GM06990 (cell line): ENCODE data around the gene COL5A1.

Experiments used
- DNase-seq: peaks from one replicate; pipeline ENCODE4 v3.0.0-alpha.2; 2011; ENCODE audit not compliant: insufficient read length; ENCODE audit errors: extremely low read depth
- H3K27me3 ChIP-seq: replicated peaks from 2 replicates; pipeline ENCODE4 v1.6.0; 2011; ENCODE audit warnings: low read length; ENCODE audit not compliant: control insufficient read depth, insufficient read depth
- H3K36me3 ChIP-seq: 2 replicates; pipeline ENCODE4 v1.5.1; 2011; ENCODE audit warnings: low read length; ENCODE audit not compliant: control insufficient read depth, insufficient read depth
- H3K4me3 ChIP-seq: replicated peaks from 2 replicates; pipeline ENCODE4 v1.5.1; 2011; ENCODE audit warnings: low read depth, mild to moderate bottlenecking, control low read depth, low read length
- TF ChIP-seq, protein P1 (sequence below): IDR thresholded peaks from 2 replicates; pipeline ENCODE4 v1.5.1; 2011; ENCODE audit warnings: low read length, control low read depth, mild to moderate bottlenecking, inconsistent platforms; ENCODE audit not compliant: insufficient read depth, poor library complexity, severe bottlenecking

COL5A1 gene

GRCh38 chr9:134676361-134676760, 34.8 kb downstream of the COL5A1 start:
- TF ChIP-seq, protein P1, sequence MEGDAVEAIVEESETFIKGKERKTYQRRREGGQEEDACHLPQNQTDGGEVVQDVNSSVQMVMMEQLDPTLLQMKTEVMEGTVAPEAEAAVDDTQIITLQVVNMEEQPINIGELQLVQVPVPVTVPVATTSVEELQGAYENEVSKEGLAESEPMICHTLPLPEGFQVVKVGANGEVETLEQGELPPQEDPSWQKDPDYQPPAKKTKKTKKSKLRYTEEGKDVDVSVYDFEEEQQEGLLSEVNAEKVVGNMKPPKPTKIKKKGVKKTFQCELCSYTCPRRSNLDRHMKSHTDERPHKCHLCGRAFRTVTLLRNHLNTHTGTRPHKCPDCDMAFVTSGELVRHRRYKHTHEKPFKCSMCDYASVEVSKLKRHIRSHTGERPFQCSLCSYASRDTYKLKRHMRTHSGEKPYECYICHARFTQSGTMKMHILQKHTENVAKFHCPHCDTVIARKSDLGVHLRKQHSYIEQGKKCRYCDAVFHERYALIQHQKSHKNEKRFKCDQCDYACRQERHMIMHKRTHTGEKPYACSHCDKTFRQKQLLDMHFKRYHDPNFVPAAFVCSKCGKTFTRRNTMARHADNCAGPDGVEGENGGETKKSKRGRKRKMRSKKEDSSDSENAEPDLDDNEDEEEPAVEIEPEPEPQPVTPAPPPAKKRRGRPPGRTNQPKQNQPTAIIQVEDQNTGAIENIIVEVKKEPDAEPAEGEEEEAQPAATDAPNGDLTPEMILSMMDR = no peak
- no peaks in the 10 kb centered on the region for H3K36me3 ChIP-seq
- DNase-seq = no peak
- H3K27me3 ChIP-seq = no peaks in the 10 kb centered on the region; the same call in 1 of the 2 replicates
- no peak overlapping the region for H3K4me3 ChIP-seq

GRCh38 chr9:134676886-134677285, 35.3 kb downstream of the COL5A1 start:
- DNase-seq = no peak
- TF ChIP-seq, protein P1 = no peak
- Histone ChIP-seq H3K4me3 (no peak overlapping the region), H3K27me3 (no peaks in the 10 kb centered on the region; the same call in 1 of the 2 replicates), H3K36me3 (no peaks in the 10 kb centered on the region)

- no peak for DNase-seq
- H3K36me3 ChIP-seq = no peaks in the 10 kb centered on the region
- no peak overlapping the region for H3K4me3 ChIP-seq
- TF ChIP-seq, protein P1 = no peak
- no peaks in the 10 kb centered on the region; the same call in none of the 2 replicates for H3K27me3 ChIP-seq
Measured at GRCh38 chr9:134677743-134678142, 36.1 kb downstream of the COL5A1 start.

GRCh38 chr9:134678206-134678605, 36.6 kb downstream of the COL5A1 start:
- Histone ChIP-seq H3K36me3 (no peaks in the 10 kb centered on the region), H3K27me3 (no peaks in the 10 kb centered on the region; the same call in none of the 2 replicates), H3K4me3 (no peak overlapping the region)
- TF ChIP-seq, protein P1 = no peak
- DNase-seq = no peak

DNA sequence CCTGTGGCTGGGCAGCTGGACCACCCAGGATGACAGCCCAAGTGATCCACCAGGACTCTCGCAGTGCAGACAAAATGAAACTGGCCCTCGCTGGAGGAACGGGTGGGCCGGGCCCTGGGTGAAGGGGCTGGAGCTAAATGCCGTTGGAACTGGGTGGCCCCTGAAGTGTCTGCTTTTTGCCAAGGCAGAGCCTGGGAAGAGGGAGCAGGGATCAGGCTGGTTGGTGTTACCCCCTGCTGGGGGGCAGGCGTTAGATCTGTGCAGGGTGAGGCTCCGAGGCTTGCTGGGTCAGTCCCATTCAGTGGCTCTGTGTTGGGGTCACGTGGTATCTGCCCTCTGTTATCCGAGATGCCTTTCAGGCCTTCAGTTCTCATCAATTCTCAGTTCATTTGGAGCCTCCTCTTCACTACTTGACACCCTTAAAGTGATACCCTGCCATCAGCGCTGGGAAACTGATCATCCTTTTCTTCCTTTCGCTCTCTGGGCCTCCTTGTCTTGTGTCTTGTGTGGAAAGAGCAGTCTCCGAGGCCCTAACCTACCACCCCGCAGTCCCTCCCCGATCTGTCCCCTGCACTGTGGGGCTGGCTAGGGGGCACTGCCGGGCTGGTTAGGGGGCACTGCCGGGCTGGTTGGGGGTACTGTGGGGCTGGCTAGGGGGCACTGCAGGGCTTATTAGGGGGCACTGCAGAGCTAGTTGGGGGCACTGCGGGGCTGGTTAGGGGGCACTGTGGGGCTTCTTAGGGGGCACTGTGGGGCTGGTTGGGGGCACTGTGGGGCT, 37.3 kb downstream of the COL5A1 start:
- H3K27me3 ChIP-seq = no peaks in the 10 kb centered on the region; the same call in none of the 2 replicates
- H3K36me3 ChIP-seq = no peaks in the 10 kb centered on the region
- DNase-seq = no peak
- no peak overlapping the region for H3K4me3 ChIP-seq
- TF ChIP-seq, protein P1 = no peak
